ENCODE results near the gene CXorf65. TPM values are rescaled to one million over a fixed set of nuclear protein-coding genes. Genes with fewer than 3 reads are reported as not detected.

Gene CXorf65
- 5.3 TPM for polyA plus RNA-seq (2012; ENCODE audit: missing spikeins)

DNA sequence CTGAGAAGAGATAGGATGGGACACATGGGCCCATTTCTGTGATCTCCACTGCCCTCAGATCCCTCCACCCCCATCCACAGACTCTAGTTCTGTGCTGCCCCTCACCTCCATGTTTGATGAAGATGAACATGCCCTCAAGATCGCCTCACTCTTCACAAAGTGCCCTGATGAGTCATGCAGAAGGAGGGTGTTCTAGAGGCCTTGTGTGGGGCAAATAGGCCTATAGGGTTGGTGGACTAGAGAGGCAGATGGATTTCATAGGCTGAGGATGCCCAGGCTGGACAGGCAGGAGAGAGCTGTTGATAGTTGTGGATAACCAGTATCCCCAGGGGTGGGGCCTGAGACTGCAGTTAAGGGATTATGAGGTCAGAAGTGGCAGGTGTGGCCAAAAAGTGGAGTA, at the start of gene CXorf65:
CXorf65 (minus strand) TSS at position 314 of the 400 bp plus-strand sequence; CDS start at position 130, 184 bp downstream.
- DNase-seq (ENCODE audit: insufficient read length) (no peak), FAIRE-seq (no peak)
- no peak for TF ChIP-seq POLR2AphosphoS5 (IDR thresholded peaks at IDR 0.05; ENCODE audit: low read depth, low read length)
- no peak for TF ChIP-seq TAF1 (IDR thresholded peaks at IDR 0.05; ENCODE audit: borderline replicate concordance, low read depth, low read length)
- TF ChIP-seq POLR2A (IDR thresholded peaks at IDR 0.05; ENCODE audit: low read depth, low read length), result no peak

DNA sequence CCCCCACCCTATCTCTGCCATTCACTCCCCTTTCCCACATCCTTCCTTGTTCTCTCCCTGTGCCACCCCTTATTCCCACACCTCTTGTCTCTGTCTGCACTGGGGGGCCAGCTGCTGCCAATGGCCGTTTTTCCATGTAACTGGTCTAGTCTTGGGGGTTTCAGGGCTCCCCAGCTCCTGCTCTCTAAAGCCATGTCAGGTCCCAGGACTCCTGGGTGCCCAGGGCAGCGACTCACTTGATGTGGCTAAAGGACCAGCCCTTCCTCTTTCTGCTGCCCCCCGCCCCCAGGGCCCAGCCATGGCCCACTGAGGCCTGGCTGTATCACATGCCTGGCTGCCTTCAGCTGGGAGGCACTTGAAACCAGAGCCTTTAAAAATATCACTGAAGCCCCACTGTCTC, 48.1 kb upstream of the CXorf65 start:
- no peak for TF ChIP-seq POLR2A (IDR thresholded peaks at IDR 0.05; ENCODE audit: low read depth, low read length)
- no peak for TF ChIP-seq POLR2AphosphoS5 (IDR thresholded peaks at IDR 0.05; ENCODE audit: low read depth, low read length)
- no peak for TF ChIP-seq TAF1 (IDR thresholded peaks at IDR 0.05; ENCODE audit: borderline replicate concordance, low read depth, low read length)
- no peak for FAIRE-seq
- DNase-seq (ENCODE audit: insufficient read length), result no peak

GRCh38 chrX:71154196-71154595, 47.7 kb upstream of the CXorf65 start:
- no peak for TF ChIP-seq POLR2AphosphoS5 (IDR thresholded peaks at IDR 0.05; ENCODE audit: low read depth, low read length)
- TF ChIP-seq TAF1 (IDR thresholded peaks at IDR 0.05; ENCODE audit: borderline replicate concordance, low read depth, low read length), result no peak
- no peak for TF ChIP-seq POLR2A (IDR thresholded peaks at IDR 0.05; ENCODE audit: low read depth, low read length)
- no peak for DNase-seq (ENCODE audit: insufficient read length)
- no peak for FAIRE-seq

DNA sequence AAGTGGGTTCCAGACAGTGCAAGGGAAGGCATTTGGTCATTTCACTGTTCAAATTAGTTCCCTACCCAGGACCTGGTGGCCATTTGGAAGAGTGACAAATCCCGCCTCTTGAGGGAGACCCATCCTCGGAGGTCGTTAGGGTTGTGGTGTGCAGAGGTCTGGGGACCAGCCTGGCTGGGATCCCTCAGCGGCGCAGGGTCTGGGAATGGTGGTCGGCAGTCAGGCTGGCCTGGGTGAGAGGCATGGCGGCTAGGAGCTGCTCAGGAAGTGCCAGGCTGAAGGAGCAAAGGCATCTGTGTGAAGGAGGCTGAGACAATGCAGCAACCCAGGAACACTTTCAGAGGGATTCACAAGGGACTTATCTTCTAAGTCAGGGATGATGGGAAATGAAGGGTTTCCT, 44.8 kb upstream of the CXorf65 start:
- no peak for FAIRE-seq
- TF ChIP-seq TAF1 (IDR thresholded peaks at IDR 0.05; ENCODE audit: borderline replicate concordance, low read depth, low read length) (no peak), POLR2A (IDR thresholded peaks at IDR 0.05; ENCODE audit: low read depth, low read length) (no peak), POLR2AphosphoS5 (IDR thresholded peaks at IDR 0.05; ENCODE audit: low read depth, low read length) (no peak)

GRCh38 chrX:71148278-71148663, 41.7 kb upstream of the CXorf65 start:
- TF ChIP-seq POLR2A (IDR thresholded peaks at IDR 0.05; ENCODE audit: low read depth, low read length), result no peak
- TF ChIP-seq TAF1 (IDR thresholded peaks at IDR 0.05; ENCODE audit: borderline replicate concordance, low read depth, low read length), result no peak
- no peak for TF ChIP-seq POLR2AphosphoS5 (IDR thresholded peaks at IDR 0.05; ENCODE audit: low read depth, low read length)
- FAIRE-seq (no peak), DNase-seq (ENCODE audit: insufficient read length) (no peak)

More for the DNA sequence above, 44.8 kb upstream of the CXorf65 start:
- no peak for DNase-seq (ENCODE audit: insufficient read length)

- no peak for DNase-seq (ENCODE audit: insufficient read length)
- no peak for TF ChIP-seq POLR2A (IDR thresholded peaks at IDR 0.05; ENCODE audit: low read depth, low read length)
- no peak for TF ChIP-seq POLR2AphosphoS5 (IDR thresholded peaks at IDR 0.05; ENCODE audit: low read depth, low read length)
- TF ChIP-seq TAF1 (IDR thresholded peaks at IDR 0.05; ENCODE audit: borderline replicate concordance, low read depth, low read length), result no peak
- FAIRE-seq, result no peak
Observed at GRCh38 chrX:71147496-71148277, 41.1 kb upstream of the CXorf65 start.

DNA sequence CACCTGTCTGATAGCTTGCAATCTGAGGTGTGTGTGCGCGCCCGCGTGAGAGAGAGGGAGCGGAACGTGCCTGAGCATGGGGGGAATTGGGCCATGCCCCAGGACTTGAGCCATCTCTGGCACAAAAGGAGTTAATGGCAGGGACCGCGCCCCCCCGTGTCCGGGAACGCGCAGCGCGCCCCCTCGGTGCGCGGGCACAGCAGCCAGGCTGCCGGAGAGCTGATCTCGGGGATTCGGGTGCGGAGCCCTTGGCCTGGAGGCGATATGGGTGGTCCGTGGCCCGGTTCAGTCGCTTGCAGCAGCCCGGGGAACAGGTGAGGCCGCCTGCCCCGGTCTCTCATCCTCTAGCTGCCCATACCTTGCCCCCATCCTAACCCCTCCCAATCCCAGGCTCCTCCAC, 38.1 kb upstream of the CXorf65 start, which contains the start of gene NLGN3:
NLGN3 (plus strand) TSS at position 191 of the 400 bp plus-strand sequence. CDS start 2,909 bp downstream, outside the sequence.
- DNase-seq (ENCODE audit: insufficient read length) (no peak), FAIRE-seq (no peak)
- no peak for TF ChIP-seq POLR2AphosphoS5 (IDR thresholded peaks at IDR 0.05; ENCODE audit: low read depth, low read length)
- no peak for TF ChIP-seq POLR2A (IDR thresholded peaks at IDR 0.05; ENCODE audit: low read depth, low read length)
- TF ChIP-seq TAF1 (IDR thresholded peaks at IDR 0.05; ENCODE audit: borderline replicate concordance, low read depth, low read length), result no peak

- FAIRE-seq (no peak), DNase-seq (ENCODE audit: insufficient read length) (no peak)
Observed at GRCh38 chrX:71143508-71143907, 37.0 kb upstream of the CXorf65 start.

GRCh38 chrX:71140440-71140839, 33.9 kb upstream of the CXorf65 start:
- TF ChIP-seq TAF1 (IDR thresholded peaks at IDR 0.05; ENCODE audit: borderline replicate concordance, low read depth, low read length) (no peak), POLR2A (IDR thresholded peaks at IDR 0.05; ENCODE audit: low read depth, low read length) (no peak), POLR2AphosphoS5 (IDR thresholded peaks at IDR 0.05; ENCODE audit: low read depth, low read length) (no peak)
- no peak for DNase-seq (ENCODE audit: insufficient read length)
- FAIRE-seq, result no peak

More at GRCh38 chrX:71143508-71143907, 37.0 kb upstream of the CXorf65 start:
- TF ChIP-seq POLR2A (IDR thresholded peaks at IDR 0.05; ENCODE audit: low read depth, low read length) (no peak), TAF1 (IDR thresholded peaks at IDR 0.05; ENCODE audit: borderline replicate concordance, low read depth, low read length) (no peak), POLR2AphosphoS5 (IDR thresholded peaks at IDR 0.05; ENCODE audit: low read depth, low read length) (no peak)

DNA sequence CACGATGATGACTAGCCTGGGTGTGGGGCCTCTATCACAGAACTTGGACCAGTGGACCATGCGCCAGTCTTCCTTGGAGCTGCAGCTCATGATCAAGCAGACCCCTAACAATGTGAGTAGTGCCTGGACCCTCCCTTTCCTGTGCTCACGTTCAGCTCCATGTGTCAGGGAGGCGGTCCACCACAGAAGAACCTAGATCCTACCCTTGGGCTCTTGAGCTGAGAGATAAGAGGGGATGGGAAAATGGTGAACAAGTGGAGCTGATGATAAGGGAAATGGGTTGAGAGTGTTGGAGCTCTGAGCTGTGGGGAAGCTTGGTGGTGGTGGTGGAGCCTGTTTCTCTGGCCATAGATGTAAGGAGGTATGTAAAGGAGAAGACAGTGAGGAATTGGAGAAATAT, 25.0 kb upstream of the CXorf65 start:
- TF ChIP-seq TAF1 (IDR thresholded peaks at IDR 0.05; ENCODE audit: borderline replicate concordance, low read depth, low read length), result no peak
- TF ChIP-seq POLR2AphosphoS5 (IDR thresholded peaks at IDR 0.05; ENCODE audit: low read depth, low read length), result no peak
- TF ChIP-seq POLR2A (IDR thresholded peaks at IDR 0.05; ENCODE audit: low read depth, low read length), result no peak
- DNase-seq (ENCODE audit: insufficient read length) (no peak), FAIRE-seq (no peak)

- DNase-seq (ENCODE audit: insufficient read length), result peak; percentile 50
- peak; percentile 99 for FAIRE-seq
Observed at GRCh38 chrX:71128915-71129765, 22.6 kb upstream of the CXorf65 start.

More at GRCh38 chrX:71128915-71129765, 22.6 kb upstream of the CXorf65 start:
- TF ChIP-seq POLR2A (IDR thresholded peaks at IDR 0.05; ENCODE audit: low read depth, low read length), result no peak
- no peak for TF ChIP-seq POLR2AphosphoS5 (IDR thresholded peaks at IDR 0.05; ENCODE audit: low read depth, low read length)
- TF ChIP-seq TAF1 (IDR thresholded peaks at IDR 0.05; ENCODE audit: borderline replicate concordance, low read depth, low read length), result no peak
